Endothelial cell of umbilical vein (primary cell): ENCODE results near the gene USP19. TPM values are rescaled to one million over a fixed set of nuclear protein-coding genes. Genes with fewer than 3 reads are reported as not detected.

Source experiments
- BruUV-seq: library from RNA; stranded (reverse); fragments of 400-500 nt; replicated peaks from 2 replicates; lab custom pipeline; 2021; lab: Mats Ljungman, UMichigan
- CTCF ChIA-PET: fragments of 300-600, 350-600 bp; sonication (Branson Sonifier 250); formaldehyde crosslinking; loops from one replicate; lab custom pipeline; 2021; ENCODE audit warnings: antibody characterized with exemption, inconsistent platforms; lab: Charles Lee
- POLR2A ChIA-PET: fragments of 300-600, 350-600 bp; sonication (Branson Sonifier 250); formaldehyde crosslinking; loops from one replicate; lab custom pipeline; 2021; ENCODE audit warnings: antibody characterized with exemption, inconsistent platforms; lab: Charles Lee
- DNase-seq: peaks from one replicate; pipeline ENCODE4 v3.0.0-alpha.2; 2011; ENCODE audit warnings: low read depth, low spot score
- FAIRE-seq: peaks from 2 replicates; lab custom pipeline; 2011; peaks lifted over from hg19 to GRCh38; lab: Jason Lieb, UNC
- H2AFZ ChIP-seq: 2 replicates; pipeline ENCODE4 v1.6.0; 2012; ENCODE audit warnings: low read depth, low read length, control low read depth, inconsistent platforms
- H3K27ac ChIP-seq: 2 replicates; pipeline ENCODE4 v1.5.1; 2011; ENCODE audit warnings: low read depth, mild to moderate bottlenecking, control low read depth, low read length, moderate library complexity; ENCODE audit not compliant: insufficient read depth
- H3K27me3 ChIP-seq, 2 experiments: 2 replicates each; pipeline versions ENCODE4 v1.6.0 to v1.6.1; 2011; ENCODE audit warnings: low read length in 2 of 2, mixed read lengths in 1 of 2; ENCODE audit not compliant: control insufficient read depth in 2 of 2, insufficient read depth in 2 of 2
- H3K36me3 ChIP-seq, 2 experiments: 2 replicates in 1 of 2; 3 replicates in 1 of 2; pipeline ENCODE4 v1.5.1; 2011; ENCODE audit warnings: low read length in 2 of 2, mild to moderate bottlenecking in 1 of 2, moderate library complexity in 1 of 2; ENCODE audit not compliant: control insufficient read depth in 2 of 2, insufficient read depth in 2 of 2; ENCODE audit errors: extremely low read depth in 1 of 2
- H3K4me1 ChIP-seq: 3 replicates; pipeline ENCODE4 v1.5.1; 2011; ENCODE audit warnings: mild to moderate bottlenecking, low read length; ENCODE audit not compliant: control insufficient read depth, insufficient read depth; ENCODE audit errors: extremely low read depth
- H3K4me2 ChIP-seq: 2 replicates; pipeline ENCODE4 v1.6.1; 2011; ENCODE audit warnings: low read length, control low read depth, mixed read lengths; ENCODE audit not compliant: insufficient read depth
- H3K4me3 ChIP-seq, 3 experiments: fragments of 200-600 bp in 1 of 3; sonication (generic), shearing (Covaris generic) in 1 of 3; replicated peaks in 1 of 3; 2 replicates each; pipeline ENCODE4 v1.5.1; 2011 to 2016; ENCODE audit warnings: control low read depth in 3 of 3, low read length in 3 of 3, mild to moderate bottlenecking in 2 of 3, inconsistent platforms in 1 of 3, low read depth in 1 of 3, moderate library complexity in 1 of 3; ENCODE audit not compliant: insufficient read depth in 1 of 3
- H3K79me2 ChIP-seq: 2 replicates; pipeline ENCODE4 v1.6.0; 2012; ENCODE audit warnings: low read length, inconsistent platforms; ENCODE audit not compliant: control insufficient read depth, insufficient read depth
- H3K9ac ChIP-seq: replicated peaks from 2 replicates; pipeline ENCODE3; 2011; ENCODE audit warnings: low read length, control low read depth; ENCODE audit not compliant: insufficient read depth; ENCODE audit errors: extremely low read depth
- H3K9me1 ChIP-seq: replicated peaks from 3 replicates; pipeline ENCODE4 v1.6.0; 2011; ENCODE audit warnings: mild to moderate bottlenecking, low read length; ENCODE audit not compliant: control insufficient read depth, insufficient read depth; ENCODE audit errors: extremely low read depth
- H3K9me3 ChIP-seq: replicated peaks from 2 replicates; pipeline ENCODE4 v1.5.1; 2012; ENCODE audit warnings: low read length, inconsistent platforms; ENCODE audit not compliant: control insufficient read depth, insufficient read depth
- H4K20me1 ChIP-seq: replicated peaks from 2 replicates; pipeline ENCODE3; 2011; ENCODE audit warnings: mild to moderate bottlenecking, low read length; ENCODE audit not compliant: control insufficient read depth, insufficient read depth; ENCODE audit errors: extremely low read depth
- EZH2 ChIP-seq: IDR thresholded peaks from 2 replicates; pipeline ENCODE4 v1.6.1; 2012; ENCODE audit warnings: borderline replicate concordance, low read depth, mild to moderate bottlenecking, moderate library complexity, low read length, inconsistent platforms; ENCODE audit not compliant: severe bottlenecking
- FOS ChIP-seq: IDR thresholded peaks from 2 replicates; pipeline ENCODE4 v1.6.1; 2011; ENCODE audit warnings: mild to moderate bottlenecking, low read length, moderate library complexity, borderline replicate concordance; ENCODE audit not compliant: insufficient read depth
- GATA2 ChIP-seq: IDR thresholded peaks from 2 replicates; pipeline ENCODE4 v1.7.0; 2011; ENCODE audit warnings: low read depth, mild to moderate bottlenecking, moderate library complexity, mixed read lengths, low read length; ENCODE audit not compliant: insufficient read length, insufficient read depth
- JUN ChIP-seq: IDR thresholded peaks from 2 replicates; pipeline ENCODE4 v1.6.1; 2011; ENCODE audit warnings: borderline replicate concordance, low read depth; ENCODE audit not compliant: insufficient read length, insufficient read depth
- MAX ChIP-seq: IDR thresholded peaks from 2 replicates; pipeline ENCODE4 v1.6.1; 2011; ENCODE audit not compliant: insufficient read depth, insufficient read length
- MYC ChIP-seq: IDR thresholded peaks from one replicate; pipeline ENCODE4 v1.6.1; 2011; ENCODE audit warnings: mild to moderate bottlenecking, low read depth, low read length
- POLR2A ChIP-seq: IDR thresholded peaks from 2 replicates; pipeline ENCODE4 v1.6.1; 2012; ENCODE audit warnings: low read depth, mild to moderate bottlenecking, control low read depth, low read length
- POLR2AphosphoS5 ChIP-seq: IDR thresholded peaks from 2 replicates; pipeline ENCODE4 v1.6.1; 2012; ENCODE audit warnings: low read depth, mild to moderate bottlenecking, control low read depth, low read length, moderate library complexity; ENCODE audit not compliant: insufficient read depth
- dilution Hi-C: fragments of 300-500 bp; cut with MboI; formaldehyde crosslinking; loops from one replicate; pipeline ENCODE4 v1.15.0; 2019; ENCODE audit warnings: low sequenced_read_pairs; ENCODE audit not compliant: extremely low pct_ligation_motif_present
- intact Hi-C: fragments of 100-400 bp; cut with micrococcal nuclease; formaldehyde crosslinking; loops from one replicate; pipeline ENCODE4 v1.10.0; 2022
- polyA plus RNA-seq, 4 experiments: library from polyadenylated mRNA; depleted of rRNA in 3 of 4; stranded (reverse) in 3 of 4; unstranded in 1 of 4; fragments of >200 nt; gene quantifications; 2 replicates each; pipeline versions ENCODE4 v1.2.1 to v1.2.3, GENCODE V29; 2011 to 2012; ENCODE audit warnings: missing spikeins in 1 of 4
- total RNA-seq: library from RNA; stranded (reverse); gene quantifications from 2 replicates; pipeline ENCODE4 v1.2.3, GENCODE V29; 2021
- TF ChIP-seq, protein P1 (sequence below), 2 donors: IDR thresholded peaks; 1 replicate in 1 of 2; 2 replicates in 1 of 2; pipeline ENCODE4 v1.5.1; 2011; ENCODE audit warnings: low read length in 2 of 2, mild to moderate bottlenecking in 2 of 2, moderate library complexity in 2 of 2, control low read depth in 1 of 2, inconsistent platforms in 1 of 2, low read depth in 1 of 2; ENCODE audit not compliant: insufficient read depth in 1 of 2; ENCODE audit errors: extremely low read depth in 1 of 2

Gene USP19
- total and polyA plus RNA-seq, 2 donors (not counting 3 experiments of a cell fraction or from before 2014, with no cell fraction given): 31.3 to 39.1 TPM

- ChIA-PET CTCF (interaction anchor here (1.8 kb wide), 1 partner anchor 18 kb away, joined by 6 read pairs; the partner anchor contains the start of gene KLHDC8B), POLR2A (no interaction called here)
- dilution Hi-C loops (no loop called here), intact Hi-C loops (no loop called here)
- Histone ChIP-seq H3K4me1 (no peaks in the 10 kb centered on the region), H3K9me1 (no peaks in the 10 kb centered on the region), H3K9me3 (no peaks in the 10 kb centered on the region), H3K36me3 (no peaks in the 10 kb centered on the region), H3K27me3 (no peaks in the 10 kb centered on the region), H3K27ac (no peak overlapping the region), H3K79me2 (no peaks in the 10 kb centered on the region), H3K4me3 (no peak overlapping the region), H4K20me1 (no peaks in the 10 kb centered on the region), H3K9ac (no peak overlapping the region), H2AFZ (no peak overlapping the region), H3K4me2 (no peak overlapping the region)
- TF ChIP-seq POLR2A: no peak
- TF ChIP-seq MYC: no peak
- TF ChIP-seq EZH2: no peak
- TF ChIP-seq GATA2: no peak
- TF ChIP-seq FOS: no peak
- TF ChIP-seq, protein P1, sequence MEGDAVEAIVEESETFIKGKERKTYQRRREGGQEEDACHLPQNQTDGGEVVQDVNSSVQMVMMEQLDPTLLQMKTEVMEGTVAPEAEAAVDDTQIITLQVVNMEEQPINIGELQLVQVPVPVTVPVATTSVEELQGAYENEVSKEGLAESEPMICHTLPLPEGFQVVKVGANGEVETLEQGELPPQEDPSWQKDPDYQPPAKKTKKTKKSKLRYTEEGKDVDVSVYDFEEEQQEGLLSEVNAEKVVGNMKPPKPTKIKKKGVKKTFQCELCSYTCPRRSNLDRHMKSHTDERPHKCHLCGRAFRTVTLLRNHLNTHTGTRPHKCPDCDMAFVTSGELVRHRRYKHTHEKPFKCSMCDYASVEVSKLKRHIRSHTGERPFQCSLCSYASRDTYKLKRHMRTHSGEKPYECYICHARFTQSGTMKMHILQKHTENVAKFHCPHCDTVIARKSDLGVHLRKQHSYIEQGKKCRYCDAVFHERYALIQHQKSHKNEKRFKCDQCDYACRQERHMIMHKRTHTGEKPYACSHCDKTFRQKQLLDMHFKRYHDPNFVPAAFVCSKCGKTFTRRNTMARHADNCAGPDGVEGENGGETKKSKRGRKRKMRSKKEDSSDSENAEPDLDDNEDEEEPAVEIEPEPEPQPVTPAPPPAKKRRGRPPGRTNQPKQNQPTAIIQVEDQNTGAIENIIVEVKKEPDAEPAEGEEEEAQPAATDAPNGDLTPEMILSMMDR (IDR thresholded peaks at IDR 0.05; ENCODE audit: extremely low read depth in 1 of 2, insufficient read depth in 1 of 2, low read depth in 1 of 2, low read length in 2 of 2): no peak
- no peak for TF ChIP-seq MAX
- TF ChIP-seq POLR2AphosphoS5: no peak
- TF ChIP-seq JUN: no peak
- FAIRE-seq (no peak), DNase-seq (no peak)
- no TSS peak for BruUV-seq
Observed at GRCh38 chr3:49153349-49153912, 32.8 kb upstream of the USP19 start.
